HT1080 (cell line): ENCODE measurements around the gene GTF3C1. TPM values are rescaled to one million over a fixed set of nuclear protein-coding genes. Genes with fewer than 3 reads are reported as not detected.

Experiments used
- DNase-seq: peaks from one replicate; pipeline ENCODE4 v3.0.0-alpha.2; 2015; ENCODE audit warnings: low read depth
- total RNA-seq: library from RNA; depleted of rRNA; stranded (reverse); fragments of >200 nt; shearing (Covaris generic); gene quantifications from 2 replicates; pipeline ENCODE4 v1.2.3, GENCODE V29; 2014

GTF3C1 gene
- total RNA-seq, 1 experiment from 2014 or later: 65.0 TPM

DNA sequence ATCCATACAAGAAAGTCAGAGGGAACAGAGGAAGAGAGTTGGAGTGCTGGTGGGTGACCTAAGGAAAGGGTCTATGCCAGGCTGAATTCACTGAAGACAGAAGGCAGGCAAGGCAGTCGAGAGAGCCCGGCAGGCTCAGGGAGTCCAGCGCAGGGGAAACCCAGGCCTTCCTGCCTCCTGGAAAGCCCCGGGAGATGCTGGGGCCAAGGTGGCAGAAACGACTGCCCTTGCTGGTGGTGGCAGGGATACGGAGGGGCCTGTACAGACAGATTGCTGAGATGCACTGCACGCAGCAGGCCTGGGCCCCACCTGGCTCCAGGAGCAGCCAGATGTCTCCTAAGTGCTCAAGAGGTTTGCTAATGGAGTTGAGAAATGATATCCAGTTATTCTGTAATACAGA, 59.8 kb downstream of the GTF3C1 start:
- DNase-seq: no peak

DNA sequence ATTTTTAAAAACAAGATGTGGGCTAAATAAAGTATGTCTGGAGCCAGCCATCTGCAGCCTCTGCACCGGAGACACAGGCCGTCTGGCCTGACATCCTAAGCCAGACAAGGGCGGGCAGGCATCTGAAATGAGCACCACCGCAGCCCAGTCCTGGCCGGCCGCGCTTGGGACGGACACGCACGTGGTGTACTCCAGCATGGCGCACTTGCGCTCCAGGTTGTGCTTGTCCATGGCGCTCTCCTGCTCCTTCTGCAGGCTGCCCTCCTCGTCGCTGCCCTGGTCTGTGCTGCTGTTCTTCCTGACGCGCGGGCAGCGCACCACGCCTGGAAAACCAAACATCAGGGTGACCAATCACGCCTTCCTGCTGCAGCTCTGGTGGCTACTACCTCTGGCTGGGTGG, 60.3 kb downstream of the GTF3C1 start:
- no peak for DNase-seq

DNA sequence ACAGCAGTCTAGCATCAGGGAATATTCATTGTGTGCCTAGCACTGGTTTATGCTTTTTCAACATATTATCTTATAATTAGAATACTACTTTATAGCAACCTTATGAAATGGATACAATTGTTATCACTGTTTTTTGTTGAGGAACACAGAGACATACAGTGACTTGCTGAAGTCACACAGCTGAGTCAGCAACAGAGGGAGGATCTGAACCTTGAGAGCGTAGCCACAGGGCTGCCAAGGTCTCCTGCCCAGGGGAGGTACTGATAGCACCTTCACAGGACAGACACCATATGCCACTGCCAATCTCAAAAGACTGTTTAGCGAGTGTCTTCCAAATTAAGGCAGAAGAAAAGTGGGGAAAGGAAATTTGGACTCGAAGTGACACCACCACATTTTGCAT, 63.0 kb downstream of the GTF3C1 start:
- no peak for DNase-seq

DNA sequence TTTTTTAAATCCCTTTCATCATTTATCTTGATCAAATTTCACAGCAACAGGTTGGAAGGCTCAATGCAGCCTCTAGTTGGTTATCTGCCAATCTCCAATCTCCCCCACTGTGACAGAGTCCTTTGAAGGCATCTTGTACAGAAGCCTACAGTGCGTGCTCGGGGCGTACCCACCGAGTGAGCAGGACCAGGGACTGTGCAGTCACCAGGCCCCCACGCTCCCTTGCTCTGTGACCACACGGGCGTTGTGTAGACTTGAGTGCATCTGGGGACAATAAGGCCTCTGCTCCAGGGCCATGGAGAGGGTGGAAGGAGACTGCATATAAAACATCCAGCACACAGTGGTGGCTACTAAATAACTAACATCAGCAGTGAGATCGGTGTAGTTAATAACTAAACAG, 63.4 kb downstream of the GTF3C1 start:
- DNase-seq: no peak

DNA sequence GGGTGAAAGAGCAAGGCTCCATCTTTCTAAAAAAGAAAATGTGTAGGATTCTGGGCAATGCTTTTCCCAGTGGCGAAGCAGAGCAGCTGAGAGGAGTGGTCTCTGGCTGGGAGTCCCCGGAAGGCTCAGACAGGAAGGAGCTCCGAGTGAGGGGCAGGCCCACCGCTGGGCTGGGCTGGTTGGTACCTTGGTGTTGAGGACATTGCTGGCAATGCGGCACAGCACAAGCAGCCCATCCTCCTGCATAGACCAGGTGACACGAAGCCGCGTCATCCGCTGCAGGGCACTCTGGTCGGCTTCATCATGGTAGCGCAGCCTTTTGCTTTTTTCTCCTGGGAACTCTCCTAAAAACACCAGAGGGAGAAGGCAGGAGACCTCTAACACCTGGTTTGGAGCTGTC, 63.9 kb downstream of the GTF3C1 start:
- no peak for DNase-seq

DNA sequence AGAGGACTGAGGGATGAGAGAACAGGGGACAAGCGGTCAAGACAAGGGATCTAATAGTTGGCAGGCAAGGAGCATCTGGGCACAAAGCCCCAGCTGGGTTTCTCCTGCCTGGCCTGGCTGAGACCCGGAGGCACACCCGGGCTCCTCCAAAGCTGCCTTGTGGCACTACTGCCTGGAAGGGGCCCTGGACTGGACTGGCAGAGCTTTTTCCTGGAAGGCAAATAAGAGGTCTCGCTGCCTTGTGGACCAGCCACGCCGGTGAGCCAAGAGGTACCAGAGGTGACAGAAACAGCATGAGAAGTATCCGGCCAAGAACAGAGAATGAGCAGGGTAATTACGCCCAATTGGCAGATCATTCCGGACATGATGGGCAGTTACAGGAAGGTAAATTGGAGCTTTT, 64.6 kb downstream of the GTF3C1 start:
- no peak for DNase-seq

DNA sequence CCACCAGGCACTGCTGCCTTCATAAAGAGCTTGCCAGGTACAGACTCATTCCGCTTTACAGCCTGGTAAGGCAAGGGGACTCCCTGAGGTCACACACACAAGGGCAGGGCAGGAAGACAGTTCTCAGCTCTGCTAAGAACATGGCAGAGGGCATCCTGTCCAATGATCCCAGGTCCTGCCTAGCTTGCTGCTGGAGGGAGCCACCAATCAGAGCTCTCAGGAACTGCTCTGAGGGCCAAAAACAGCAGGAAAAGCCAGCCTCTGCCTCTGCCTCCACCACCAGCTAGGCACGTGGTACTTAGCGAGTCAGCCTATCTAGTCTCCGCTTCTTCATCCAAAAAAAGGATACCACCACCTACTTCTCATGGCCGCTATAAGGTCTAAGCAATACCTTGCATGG, 66.1 kb downstream of the GTF3C1 start:
- DNase-seq: no peak

DNA sequence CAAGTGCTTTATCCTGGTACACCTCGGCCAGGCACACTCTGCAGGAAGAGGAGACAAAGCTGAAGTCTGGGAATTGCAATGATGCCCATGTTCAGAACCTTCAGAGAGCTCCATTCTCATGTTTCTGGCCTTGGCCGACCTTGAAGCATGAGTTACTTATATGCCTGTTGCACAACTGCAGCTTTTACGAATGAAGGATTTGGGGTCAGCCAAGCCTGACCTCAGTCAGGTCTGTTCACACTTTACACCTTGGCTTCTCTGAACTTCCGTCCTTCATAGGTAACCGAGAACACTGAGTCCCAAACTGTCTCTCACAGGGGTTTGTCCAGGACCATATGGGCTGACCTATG, 66.7 kb downstream of the GTF3C1 start:
- DNase-seq: no peak

DNA sequence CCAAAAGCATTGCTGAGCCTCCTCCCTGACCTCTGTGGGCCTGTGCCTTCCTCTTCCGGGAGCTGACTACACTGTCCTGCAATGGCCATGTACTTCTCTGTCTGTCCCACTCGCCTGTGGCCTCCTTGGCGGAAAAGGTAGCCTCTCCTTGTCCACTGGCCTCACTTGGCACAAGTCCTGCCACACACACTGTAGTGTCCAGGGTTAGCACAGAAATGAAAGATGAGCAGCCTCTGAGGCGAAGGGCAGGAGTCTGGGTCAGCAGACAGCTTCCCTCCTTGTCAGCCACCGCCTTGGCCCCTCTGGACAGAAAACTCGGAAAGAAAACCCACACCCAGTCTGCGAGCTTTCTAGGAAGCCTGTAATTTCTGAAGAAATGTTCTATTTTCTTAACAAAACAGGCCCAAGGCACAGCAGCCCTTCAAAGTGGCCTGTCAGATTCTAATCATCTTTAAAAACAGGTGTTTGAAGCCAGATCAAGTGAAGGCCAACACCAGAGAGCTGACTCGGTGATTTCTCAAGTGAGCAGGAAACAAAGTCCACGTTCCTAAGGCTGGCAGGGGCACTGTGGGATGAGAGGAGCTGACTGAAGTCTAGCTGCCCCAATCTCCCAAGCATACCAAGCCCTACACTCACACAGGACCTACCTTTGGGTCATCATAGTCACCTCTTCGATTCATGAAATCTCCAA, 67.2 kb downstream of the GTF3C1 start:
- no peak for DNase-seq

DNA sequence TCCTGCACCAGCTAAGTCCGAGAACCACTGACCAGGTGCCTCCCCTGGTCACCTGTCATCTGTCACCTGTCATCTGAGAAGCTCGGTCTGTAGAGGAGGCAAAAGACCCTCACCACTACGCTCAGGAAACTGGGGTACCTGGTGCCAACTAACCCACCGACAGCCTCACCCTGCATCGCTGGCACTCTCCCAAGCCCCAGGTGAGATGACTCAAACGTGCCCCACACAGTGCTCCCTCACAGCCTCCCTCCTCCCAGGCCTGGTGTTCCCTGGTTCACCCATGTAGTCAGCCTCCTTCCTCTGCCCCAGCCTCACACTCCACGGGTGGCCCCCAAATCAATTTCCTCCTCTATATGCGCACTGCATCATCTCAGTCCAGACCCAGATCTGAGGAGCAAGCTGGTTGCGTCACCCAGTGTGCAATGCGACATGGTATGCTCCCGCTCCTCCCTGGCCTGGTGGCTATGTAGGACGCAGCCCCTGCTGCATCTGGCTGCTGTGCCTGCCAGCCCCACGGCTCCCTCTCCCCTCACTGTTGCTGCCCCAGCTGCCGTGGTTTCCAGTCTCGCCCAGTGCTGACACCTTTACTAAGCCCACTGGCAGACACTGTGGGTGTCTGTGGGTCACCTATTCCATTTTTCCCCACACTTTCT, 68.3 kb downstream of the GTF3C1 start:
- no peak for DNase-seq

DNA sequence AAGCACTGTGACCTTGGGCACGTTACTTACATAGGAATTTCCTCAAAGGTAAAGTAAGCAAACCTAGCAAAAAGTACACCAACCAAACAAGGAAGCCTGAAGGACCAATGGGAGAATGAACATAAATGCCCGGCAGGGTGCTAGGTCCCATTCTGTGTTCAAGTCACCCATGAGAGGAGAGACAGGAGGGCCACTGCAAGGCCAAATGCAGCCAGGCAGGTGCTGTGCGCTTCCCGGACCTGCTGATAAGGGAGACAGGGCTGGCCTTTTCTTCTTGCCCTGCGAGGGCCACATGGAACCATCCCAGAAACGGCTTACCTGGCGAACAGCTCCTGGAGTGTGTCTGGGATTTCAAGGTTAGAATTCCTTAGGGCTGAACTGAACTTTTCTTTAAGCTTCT, 69.0 kb downstream of the GTF3C1 start:
- no peak for DNase-seq

DNA sequence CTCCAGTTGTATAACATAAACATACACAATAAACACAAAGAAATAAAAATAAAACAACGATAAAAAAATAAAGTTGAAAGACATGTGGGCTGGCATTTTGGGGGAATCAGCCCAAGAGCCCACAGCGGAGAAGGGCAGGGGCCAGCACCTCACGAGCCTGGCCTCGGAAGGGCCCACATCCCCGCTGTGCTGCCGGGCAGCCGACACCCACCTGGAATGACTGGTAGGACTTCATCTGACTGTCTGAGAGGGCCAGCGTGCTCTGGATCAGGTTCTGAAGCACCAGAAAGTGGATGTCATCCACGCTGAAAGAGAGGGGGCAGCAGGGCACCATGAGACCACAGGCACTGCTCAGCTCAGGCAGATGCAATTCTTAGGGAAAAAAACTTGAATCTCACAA, 73.5 kb downstream of the GTF3C1 start:
- no peak for DNase-seq

DNA sequence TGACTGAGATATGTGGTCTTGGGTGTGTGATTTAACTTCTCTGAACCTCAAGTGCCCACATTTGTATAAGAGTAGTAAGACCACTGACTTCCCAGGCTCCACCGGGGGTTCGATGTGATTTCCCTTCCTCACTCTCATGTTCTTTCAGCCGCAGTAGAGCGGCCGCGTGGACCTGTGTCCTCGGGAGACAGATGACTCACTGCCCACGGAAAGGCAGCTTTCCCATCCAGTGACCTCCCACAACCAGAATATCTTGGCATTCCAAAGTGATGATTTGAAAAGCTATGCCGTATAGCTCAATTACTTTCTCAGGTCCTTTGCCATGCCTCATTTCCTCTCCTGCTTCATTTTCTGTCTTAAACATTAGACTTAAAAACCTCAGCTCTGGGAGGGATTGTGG, 74.2 kb downstream of the GTF3C1 start:
- peak; percentile 90 for DNase-seq

DNA sequence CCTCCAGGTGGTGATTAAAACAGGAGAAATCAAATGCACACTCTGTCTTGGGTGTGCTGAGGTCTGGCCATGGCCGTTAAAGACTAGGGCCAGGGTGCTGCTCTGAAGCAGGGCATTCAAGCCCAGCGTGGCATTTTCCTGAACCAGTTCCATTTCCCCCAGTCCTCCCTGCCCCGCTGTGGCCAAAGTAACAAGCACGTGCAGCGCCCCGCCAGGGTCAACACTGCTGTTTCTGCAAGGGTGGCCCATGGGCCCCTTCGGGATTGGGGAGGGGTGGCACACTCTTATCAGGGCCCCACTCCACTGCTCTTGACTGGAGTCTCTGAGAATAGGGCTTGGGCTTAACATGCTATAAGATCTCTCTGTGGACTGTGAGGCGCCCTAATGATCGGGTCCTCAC, 74.8 kb downstream of the GTF3C1 start:
- DNase-seq: no peak

DNA sequence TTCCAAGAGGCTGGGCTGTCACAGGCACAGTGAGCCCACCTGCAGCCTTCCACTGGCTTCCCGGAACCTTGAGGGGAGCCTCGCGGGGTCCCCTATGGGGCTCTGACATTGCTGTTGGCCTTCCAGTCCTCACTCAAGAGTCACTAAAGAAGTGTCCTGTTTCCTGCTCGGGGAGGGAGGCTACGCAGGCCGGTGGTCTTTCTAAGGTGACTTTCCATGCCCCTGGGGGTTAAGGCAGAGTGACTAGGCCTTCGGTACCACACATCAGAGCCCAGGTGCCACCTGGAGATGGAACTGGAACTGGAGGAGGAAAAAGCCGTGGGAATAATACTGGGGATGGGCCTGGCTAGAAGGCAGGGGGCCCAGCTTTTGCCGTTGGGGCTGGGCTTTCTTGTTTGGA, 75.7 kb downstream of the GTF3C1 start:
- no peak for DNase-seq

DNA sequence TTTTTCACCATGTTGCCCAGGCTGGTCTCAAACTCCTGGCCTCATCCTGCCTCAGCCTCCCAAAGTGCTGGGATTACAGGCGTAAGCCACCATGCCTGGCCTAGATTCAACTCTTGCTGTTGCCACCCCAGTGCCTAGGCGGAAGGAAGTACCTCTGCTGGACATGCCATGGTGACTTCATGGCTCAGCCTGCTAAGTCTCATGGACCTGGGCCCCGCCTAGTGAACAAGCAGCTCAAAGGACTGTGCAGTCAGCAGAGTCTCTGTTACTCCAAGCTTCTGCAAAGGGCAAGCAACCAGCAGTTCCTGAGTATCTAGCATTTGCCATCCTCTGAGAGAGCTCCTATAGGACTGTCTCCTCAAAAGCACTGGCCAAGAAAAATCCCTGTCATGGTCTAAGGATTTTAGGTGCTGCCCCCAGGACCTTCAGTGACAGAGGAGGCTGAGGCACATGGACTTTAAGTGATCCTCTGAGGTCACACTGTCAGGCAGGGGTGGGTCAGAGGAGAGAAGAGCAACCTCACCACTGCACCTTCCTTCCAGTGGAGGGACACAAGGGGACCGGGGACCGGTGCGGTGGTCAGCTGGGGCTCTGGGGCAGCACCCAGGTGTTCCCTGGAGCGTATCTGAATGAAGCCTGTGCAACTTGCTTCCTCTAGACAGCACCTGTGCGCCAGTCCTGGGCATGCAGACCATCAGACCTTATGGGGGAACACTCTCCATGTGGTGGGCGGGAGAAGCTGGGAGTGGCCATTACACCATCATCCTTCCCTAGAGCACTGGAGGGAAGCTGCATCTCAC, 76.4 kb downstream of the GTF3C1 start:
- no peak for DNase-seq

DNA sequence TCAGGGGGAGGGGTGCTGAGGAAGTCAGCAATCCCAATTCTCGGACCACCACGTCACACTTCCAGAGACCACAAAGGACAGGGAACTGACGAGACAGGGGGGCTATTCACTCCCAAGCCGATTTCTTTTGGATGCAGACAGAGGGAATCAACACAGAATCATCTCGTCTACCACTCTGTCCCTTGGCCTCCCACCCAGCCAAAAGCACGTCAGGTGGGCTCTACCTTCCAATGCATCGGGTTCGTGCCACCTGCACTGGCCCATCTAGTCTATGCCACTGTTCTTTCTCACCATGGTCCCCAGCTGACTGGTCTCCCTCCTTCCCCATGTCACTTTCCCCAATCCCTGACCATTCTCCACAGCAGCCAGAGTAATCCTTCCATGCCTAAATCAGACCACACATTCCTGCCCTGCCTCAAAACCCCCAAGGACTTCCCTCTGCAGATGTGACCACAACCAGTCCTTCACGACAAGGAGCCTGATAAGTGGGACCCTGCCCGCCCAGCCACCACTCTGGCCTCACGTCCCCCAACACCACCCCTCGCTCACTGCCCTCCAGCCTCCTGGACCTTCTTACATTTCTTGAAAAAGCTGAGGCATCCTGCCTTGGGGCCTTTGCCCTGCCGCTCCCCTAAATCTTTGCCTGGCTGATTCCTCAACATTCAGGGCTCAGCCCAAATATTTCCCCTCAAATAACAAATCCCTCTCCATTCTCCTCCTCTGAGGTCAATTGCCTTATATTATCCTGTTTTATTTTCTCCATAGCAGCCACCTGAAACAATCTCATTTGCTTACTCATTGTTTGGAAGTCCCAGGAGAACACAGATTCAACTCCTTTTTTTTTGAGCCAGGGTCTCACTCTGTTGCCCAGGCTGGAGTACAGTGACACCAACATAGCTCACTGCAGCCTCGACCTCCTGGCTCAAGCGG, 77.4 kb downstream of the GTF3C1 start:
- no peak for DNase-seq

DNA sequence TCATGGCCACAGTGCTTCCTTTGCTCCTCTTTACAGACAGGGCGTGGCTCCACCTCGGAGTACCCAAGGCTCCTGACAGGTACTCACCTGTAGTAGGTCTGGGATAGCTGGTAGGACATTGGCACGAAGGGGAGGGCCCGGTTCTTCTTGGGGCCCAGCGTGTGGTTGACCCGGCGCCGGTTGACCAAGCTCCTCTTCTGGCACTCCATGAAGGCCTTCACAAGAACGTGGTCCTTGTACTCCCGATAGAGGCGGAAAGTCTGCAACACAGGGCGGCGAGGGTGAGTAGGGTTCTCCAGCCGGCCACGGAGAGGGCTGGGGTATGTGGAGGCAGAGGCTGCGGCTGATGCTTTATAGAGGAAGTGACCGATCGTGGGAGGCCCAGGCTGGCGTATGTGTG, 78.1 kb downstream of the GTF3C1 start:
- DNase-seq: no peak

DNA sequence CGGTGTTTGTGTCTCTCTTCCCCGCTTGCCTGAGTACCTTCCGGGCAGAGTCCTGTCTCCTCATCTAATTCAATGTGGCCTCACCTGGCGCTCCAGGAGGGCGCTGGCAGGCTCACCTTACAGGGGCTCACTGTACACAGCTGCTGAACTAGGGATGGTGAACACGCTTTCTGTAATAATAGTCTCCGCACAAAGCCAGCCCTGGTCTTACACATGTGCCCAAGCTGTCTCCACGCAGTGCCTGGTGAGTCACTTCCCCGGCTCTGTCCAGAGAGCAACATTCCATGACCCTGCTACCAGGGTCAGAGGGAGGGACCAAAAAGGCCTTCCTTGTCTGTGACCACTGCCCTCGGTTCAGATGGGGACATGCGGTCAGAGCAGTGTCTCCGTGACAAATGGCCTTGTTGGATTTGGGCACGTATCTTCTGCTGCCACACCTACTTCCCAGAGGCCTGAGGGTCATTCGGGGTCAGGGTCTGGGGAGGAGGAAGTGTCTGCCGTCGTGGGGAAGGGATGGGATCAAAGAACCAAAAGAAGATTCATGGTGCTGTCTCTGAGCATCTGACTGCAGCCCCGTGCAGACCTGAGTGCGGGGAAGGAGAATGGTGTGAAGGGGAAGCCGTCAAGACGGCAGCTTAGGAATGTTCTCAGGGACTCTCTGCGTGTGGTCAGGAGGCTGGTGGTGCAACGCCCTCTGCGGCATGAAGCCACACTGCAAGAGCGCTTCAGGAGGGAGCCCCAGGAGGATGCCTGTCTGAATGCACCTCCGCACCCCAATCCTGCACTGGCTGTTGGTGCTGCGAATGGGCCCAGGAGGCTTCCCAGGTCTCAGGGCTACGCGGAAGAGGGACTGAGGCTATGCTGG, 78.9 kb downstream of the GTF3C1 start:
- DNase-seq: peak; percentile 37

DNA sequence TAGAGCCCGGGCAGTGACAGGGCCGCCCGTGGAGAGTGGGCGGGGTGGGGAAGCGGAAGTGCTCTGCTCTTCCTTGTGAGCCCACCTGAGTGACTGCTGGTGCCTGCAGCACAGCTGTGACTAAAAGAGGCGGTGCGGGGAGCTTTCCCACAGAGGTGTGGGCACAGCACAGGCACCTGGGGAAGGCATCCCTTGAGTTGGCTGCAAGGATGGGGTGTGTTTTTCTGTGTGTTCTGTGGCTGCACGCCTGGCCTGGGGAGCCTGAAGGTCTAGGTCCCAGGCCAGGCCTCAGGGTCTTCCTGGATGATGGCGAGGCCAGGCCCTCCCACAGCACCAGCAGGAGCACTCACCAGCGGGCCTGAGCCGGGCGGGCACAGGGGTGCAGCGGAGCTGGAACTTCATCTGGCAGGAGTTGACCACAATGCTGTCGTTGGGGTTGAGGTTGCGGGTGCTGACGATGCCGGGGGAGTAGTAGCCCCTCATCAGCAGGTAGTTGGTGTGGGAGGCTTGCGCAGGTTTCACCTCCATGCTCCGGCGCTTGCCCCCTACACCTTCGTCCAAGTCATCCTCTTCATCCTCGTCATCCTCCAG, 80.7 kb downstream of the GTF3C1 start:
- DNase-seq: no peak
